ENCODE results near the gene COP1.

GRCh38 chr1:176196728-176197127 is 10.4 kb downstream of the COP1 start:
- TF ChIP-seq CTCF (conservative IDR thresholded peaks at IDR 0.05; ENCODE audit: low read depth, low read length) (no peak), POLR2A (IDR thresholded peaks at IDR 0.05; ENCODE audit: low read depth, low read length) (no peak), SMC3 (IDR thresholded peaks at IDR 0.05; ENCODE audit: low read depth, low read length) (no peak)

Data from IMR-90 (cell line).